Activated CD4-positive, CD25-positive, alpha-beta regulatory T cell (primary cell): ENCODE measurements around the gene OMA1.
"Not testable (repeated sequence)": the region's sequence is repeated elsewhere in the genome, so short reads cannot be mapped to it uniquely, and the experiment has no call there.

ENCODE experiments used
- DNase-seq, 4 experiments: peaks; one replicate each; lab custom pipeline; 2025; lab: John Stamatoyannopoulos, UW

Gene OMA1

DNA sequence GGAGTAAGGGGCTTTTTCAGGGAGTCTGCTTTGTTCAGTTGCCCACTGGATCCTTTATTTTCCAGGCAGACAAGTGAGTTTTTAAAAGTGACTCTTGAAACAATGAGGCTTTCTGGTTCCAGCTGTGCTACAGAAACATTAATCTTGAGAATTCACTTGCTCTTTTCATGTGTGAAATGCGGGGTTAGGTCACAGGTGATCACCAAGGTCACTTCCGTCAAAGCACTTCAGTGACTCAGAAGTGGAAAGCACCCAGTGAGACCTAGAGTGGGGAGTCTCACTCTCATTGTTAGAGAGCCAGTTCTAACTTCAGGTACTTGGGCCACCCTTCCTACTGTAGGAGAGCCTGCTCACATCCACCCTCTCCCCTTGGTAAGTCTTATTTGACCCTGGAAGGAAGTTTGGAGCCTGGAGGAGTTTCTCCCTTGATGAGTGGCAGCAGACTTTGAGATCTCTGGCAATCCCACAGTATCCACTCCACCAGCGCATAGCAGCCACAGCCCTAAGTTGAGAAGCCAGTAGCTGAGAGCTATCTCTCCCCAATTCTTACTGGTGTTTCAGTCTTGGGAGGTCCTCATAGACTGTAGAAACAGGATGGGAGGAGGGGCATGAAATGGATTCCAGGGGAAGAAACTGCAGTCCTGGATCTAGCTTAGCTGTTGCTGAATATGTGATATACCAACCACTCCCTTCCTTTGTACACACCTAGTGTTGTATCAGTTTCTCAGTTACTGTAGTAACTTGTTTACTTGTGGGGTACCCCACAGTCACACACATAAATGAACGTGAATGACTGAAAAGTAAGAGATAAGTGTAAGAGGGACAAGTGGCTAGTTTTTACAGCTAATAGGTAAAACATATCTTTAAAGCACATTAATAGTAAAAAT, 27.4 kb upstream of the OMA1 start:
- DNase-seq, result no peak

DNA sequence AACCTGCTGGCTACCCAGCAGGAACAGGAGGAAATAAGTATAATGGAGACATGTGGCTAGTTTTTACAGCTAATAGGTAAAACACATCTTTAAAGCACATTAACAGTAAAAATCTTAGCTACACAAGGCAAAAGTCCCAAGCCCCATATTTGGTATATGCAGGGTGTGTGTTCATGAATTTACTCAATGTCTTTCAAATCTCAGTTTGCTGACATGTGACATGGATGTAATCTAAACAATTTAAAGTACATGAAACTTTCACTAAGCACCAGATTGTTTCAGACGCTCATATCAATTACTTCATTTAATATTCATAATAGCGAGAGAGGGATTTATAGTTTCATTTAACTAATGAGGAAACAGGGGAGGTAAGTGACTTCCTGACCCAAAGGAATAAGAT, 26.6 kb upstream of the OMA1 start:
- DNase-seq, result no peak

GRCh38 chr1:58572690-58573089, 26.2 kb upstream of the OMA1 start:
- DNase-seq, result no peak

DNA sequence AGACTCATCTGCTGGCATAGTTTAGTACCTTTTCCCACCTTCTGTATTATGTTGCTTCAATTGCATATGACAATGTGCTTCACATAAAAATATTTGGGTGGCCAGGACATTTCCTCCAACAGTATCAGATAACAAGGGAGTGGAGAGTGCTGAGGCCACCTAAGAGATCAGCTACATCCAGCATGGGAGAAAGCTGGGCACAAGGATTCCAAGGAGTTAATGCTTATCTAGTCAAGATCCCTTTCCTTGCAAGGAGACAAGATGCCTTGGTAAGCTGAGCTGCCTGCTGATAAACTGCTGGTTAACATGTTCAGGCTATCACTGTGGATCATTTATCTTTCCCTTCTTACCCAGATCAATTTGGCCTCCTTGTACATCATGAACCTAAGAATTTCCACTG, 25.1 kb upstream of the OMA1 start:
- no peak for DNase-seq

DNA sequence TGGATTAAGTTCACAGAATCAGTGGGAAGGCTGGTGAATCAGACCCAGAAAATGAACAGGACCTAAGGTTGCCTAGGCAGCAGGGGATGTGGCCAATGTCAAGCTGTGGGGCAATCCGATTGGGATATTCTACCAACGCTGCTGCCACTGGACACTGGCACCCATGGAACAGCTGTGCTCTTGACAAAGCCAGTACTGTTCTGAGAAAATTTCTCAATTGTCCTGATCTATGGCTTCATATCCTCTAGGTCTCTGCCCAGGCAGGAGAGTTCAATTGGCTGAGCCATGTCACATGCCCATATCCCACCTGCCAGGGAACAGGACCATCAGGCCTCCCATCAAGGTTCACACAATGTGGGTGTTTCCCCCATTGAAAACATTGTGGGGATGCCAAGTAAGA, 24.3 kb upstream of the OMA1 start:
- DNase-seq, result no peak

GRCh38 chr1:58570094-58570493, 23.6 kb upstream of the OMA1 start:
- no peak for DNase-seq

- no peak for DNase-seq
These were observed 22.4 kb upstream of the OMA1 start for GRCh38 chr1:58568911-58569310.

DNA sequence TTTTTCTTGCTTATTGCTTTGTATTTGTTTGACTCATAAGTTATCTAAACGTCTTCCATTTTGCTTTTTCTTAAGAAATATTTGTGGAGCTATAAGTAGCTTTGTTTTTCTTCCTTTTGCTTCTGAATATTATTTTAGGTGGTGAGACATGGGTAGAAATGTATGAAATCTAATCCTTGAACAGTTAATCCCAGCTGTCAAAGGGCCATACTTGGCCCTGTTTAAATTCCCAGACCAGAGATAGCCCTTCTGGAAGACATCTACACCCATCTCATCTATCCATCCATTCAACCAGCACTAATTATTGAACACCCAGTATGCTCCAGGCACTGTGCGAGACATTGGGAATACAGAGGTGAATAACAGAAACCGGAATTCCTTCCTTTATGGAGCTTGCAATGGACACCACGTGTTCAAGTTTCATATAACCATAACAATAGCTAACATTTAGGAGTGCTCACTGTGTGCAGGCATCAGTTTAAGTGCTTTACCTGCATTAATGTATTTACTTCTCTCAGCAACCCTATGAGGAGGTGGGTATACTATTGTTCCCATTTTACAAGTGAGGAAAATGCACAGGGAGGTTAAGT, 21.8 kb upstream of the OMA1 start:
- no peak for DNase-seq

DNA sequence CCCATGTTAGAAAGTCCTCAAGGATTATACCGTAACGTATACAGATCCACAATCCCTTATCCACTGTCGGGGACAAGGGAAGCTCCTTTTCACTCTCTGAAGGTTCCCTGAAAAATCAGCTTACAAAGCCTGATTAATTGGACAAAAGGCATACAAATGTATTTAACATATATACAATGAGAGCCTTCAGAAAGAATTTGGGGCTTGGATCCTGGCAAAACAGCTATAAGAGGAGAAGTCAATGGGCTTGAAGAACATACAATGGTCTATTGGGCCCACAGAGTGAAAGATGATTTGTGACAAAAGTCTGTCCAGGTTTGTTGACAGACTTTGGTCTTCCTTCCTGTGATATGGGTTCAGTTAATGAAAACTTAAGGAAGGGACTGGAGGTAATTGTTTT, 19.8 kb upstream of the OMA1 start:
- no peak for DNase-seq

DNA sequence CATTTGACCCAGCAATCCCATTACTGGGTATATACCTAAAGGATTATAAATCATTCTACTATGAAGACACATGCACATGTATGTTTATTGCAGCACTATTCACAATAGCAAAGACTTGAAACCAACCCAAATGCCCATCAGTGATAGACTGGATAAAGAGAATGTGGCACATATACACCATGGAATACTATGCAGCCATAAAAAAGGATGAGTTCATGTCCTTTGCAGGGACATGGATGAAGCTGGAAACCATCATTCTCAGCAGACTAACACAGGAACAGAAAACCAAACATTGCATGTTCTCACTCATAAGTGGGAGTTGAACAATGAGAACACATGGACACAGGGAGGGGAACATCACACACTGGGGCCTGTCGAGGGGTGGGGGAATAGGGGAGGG, 17.2 kb upstream of the OMA1 start:
- DNase-seq, result not testable (repeated sequence)

DNA sequence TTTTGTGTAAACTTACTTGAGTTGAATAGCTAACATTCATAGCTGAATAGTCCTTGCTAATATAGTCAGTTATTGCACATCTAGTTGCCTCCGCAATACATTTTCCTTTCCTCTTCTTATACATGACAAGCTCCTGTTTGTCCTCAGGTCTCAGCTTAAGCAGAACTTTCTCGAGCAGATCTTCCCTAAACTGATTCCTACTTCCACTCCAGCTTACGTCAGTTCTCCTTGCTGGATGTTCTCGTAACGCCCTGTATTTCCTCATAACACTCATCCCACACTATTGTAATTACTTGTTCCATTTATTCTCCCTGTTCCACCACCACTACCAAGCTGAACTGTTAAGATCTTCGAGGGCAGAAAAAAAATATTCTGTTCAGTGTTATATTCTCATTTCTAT, 15.1 kb upstream of the OMA1 start:
- DNase-seq, result no peak

DNA sequence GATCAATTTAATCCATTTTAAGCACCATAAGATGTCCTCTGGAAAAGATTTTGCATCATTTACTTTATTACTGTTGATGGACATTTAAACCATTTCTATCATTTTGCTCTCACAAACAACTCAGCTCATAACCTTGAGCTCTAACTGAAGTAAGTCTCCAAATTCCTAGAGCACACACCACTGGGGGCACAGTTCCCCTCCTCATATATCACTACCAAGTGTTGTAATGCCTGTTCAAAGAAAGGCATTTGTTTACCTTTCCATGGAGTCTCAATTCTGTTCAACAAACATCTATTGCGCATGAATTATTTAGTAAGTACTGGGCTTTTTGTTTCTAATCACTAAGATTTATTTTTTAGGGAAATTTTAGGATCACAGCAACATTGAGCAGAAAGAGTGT, 8.9 kb upstream of the OMA1 start:
- no peak for DNase-seq

GRCh38 chr1:58551186-58552140, 4.9 kb upstream of the OMA1 start:
- DNase-seq, result no peak

DNA sequence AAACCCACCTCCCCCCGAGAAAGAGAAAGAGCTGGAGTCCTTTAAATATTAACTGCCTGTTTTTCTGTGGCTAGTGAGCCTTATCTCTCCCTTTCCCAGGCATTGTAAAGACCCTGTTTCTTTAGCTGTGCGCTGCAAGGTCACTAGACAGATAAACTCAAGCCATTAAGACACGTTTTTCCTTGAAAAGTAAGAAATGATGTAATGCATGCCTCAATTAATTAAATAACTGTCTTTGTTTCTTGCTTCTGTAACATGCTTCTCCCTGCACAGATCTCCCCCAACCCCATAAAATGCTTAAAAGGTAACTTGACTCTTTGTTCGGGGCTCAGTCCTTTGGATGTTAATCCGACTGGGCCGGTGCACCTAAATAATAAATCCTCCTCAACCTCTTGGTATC, 2.8 kb upstream of the OMA1 start:
- DNase-seq, result not testable (repeated sequence)

DNA sequence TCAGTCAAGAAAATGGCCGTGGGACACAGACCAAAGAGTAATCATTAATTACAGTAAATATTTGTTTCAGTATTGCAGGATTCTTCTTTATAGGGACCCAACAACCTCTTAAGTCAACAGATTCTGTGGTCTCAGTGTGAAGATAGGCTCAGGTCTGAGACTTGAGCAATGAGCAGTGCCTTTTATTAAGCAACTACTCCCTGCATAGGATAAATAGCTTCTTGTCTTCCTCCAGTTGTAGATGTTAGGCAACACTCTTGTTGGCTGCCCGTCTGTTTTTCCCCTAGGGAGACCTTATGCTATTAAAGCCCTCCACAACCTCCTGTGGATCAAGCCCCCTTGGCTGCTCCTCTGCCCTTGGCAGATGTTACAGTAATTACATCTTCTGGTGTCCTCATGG, 1.8 kb upstream of the OMA1 start:
- no peak for DNase-seq

- DNase-seq, result peak; percentile 65 to 74 (median 68)
These were observed 671 bp downstream of the OMA1 start for GRCh38 chr1:58545591-58546519.

GRCh38 chr1:58543260-58543659, 3.3 kb downstream of the OMA1 start:
- DNase-seq, result no peak

- DNase-seq, result no peak
These were observed 7.0 kb downstream of the OMA1 start for GRCh38 chr1:58539553-58539952.

DNA sequence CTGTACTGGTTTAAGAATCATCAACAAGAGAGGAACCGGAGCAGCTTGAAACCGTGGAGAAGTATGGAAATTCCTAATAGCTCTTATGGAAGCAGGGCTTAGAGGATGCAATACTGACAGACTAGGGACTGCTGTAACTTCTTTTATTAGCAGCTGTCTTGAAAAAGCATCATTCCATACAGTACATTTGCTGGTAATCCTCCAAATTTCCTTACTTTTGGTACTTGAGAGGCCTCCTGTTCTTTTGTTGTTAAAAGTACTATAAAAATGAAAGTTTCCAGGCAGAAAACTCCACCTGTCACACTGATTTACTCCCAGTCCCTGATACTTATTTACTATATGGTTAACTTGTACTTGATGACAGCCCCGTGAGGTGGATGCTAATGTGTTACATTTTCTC, 7.7 kb downstream of the OMA1 start:
- DNase-seq, result no peak

GRCh38 chr1:58531842-58532241, 14.7 kb downstream of the OMA1 start:
- not testable (repeated sequence) for DNase-seq

GRCh38 chr1:58529284-58529683, 17.2 kb downstream of the OMA1 start:
- no peak for DNase-seq
